ENCODE results near the gene SPIB.

GRCh38 chr19:50402544-50403301 lies 16.0 kb upstream of the SPIB start:
- TF ChIP-seq CTCF (IDR thresholded peaks at IDR 0.05) (no peak), POLR2AphosphoS5 (IDR thresholded peaks at IDR 0.05) (no peak), POLR2A (IDR thresholded peaks at IDR 0.05) (no peak), EP300 (IDR thresholded peaks at IDR 0.05) (no peak)

Data from gastroesophageal sphincter (tissue), 3 donors.